SK-MEL-5 (cell line): ENCODE data around the gene DNMT1. TPM values are rescaled to one million over a fixed set of nuclear protein-coding genes. Genes with fewer than 3 reads are reported as not detected.
A peak's percentile ranks its signal among the peaks of the same experiment; 100 is the strongest.

Experiments used
- DNase-seq: peaks from one replicate; pipeline ENCODE4 v3.0.0-alpha.2; 2016; ENCODE audit warnings: low read depth, low spot score
- in situ Hi-C: cut with HindIII; loops from 2 replicates; pipeline ENCODE4 v1.10.0; 2016; ENCODE audit warnings: low sequenced_read_pairs, high pct_unique_total_duplicates, low pct_unique_long_range_greater_than_20kb
- total RNA-seq: library from RNA; depleted of rRNA; stranded (reverse); fragments of >200 nt; shearing (Covaris generic); gene quantifications from 2 replicates; pipeline ENCODE4 v1.2.3, GENCODE V29; 2014

DNMT1 gene
- total RNA-seq, 1 experiment from 2014 or later = 34.1 TPM

GRCh38 chr19:10111405-10111811 lies 83.3 kb downstream of the DNMT1 start, which contains the start of gene P2RY11:
Gene P2RY11 (plus strand): TSS chr19:10111693. CDS start chr19:10111722, 29 bp downstream.
- in situ Hi-C loops = no loop called here

GRCh38 chr19:10110972-10111317 lies 83.8 kb downstream of the DNMT1 start:
- in situ Hi-C loops = no loop called here
- no peak for DNase-seq

More at GRCh38 chr19:10111405-10111811, 83.3 kb downstream of the DNMT1 start, which contains the start of gene P2RY11:
- DNase-seq = no peak

- no peak for DNase-seq
- in situ Hi-C loops = no loop called here
Observed at GRCh38 chr19:10110076-10110971, 84.4 kb downstream of the DNMT1 start.

- in situ Hi-C loops = no loop called here
- no peak for DNase-seq
Observed at GRCh38 chr19:10109528-10109927, 85.2 kb downstream of the DNMT1 start.

GRCh38 chr19:10107817-10108367 lies 86.9 kb downstream of the DNMT1 start:
- DNase-seq = no peak
- in situ Hi-C loops = no loop called here

GRCh38 chr19:10107254-10107653 lies 87.5 kb downstream of the DNMT1 start:
- in situ Hi-C loops = no loop called here
- DNase-seq = no peak

GRCh38 chr19:10106100-10106936 lies 88.4 kb downstream of the DNMT1 start, which contains the start of gene PPAN:
Gene PPAN (plus strand): TSS chr19:10106362. CDS start chr19:10106395, 33 bp downstream.
- in situ Hi-C loops = no loop called here
- peak; percentile 97 for DNase-seq

GRCh38 chr19:10105509-10106099 lies 89.1 kb downstream of the DNMT1 start:
- in situ Hi-C loops = no loop called here
- DNase-seq = no peak

- in situ Hi-C loops = no loop called here
- DNase-seq = no peak
Observed at GRCh38 chr19:10104665-10105508, 89.9 kb downstream of the DNMT1 start.

GRCh38 chr19:10104130-10104513 lies 90.6 kb downstream of the DNMT1 start:
- in situ Hi-C loops = no loop called here
- no peak for DNase-seq

GRCh38 chr19:10102787-10103236 lies 91.9 kb downstream of the DNMT1 start:
- in situ Hi-C loops = no loop called here
- DNase-seq = no peak

- DNase-seq = no peak
- in situ Hi-C loops = no loop called here
Observed at GRCh38 chr19:10100163-10100785, 94.5 kb downstream of the DNMT1 start.

GRCh38 chr19:10096615-10096963 lies 98.2 kb downstream of the DNMT1 start:
- in situ Hi-C loops = no loop called here
- no peak for DNase-seq

- DNase-seq = peak; percentile 85
- in situ Hi-C loops = no loop called here
Observed at GRCh38 chr19:10095948-10096614, 98.7 kb downstream of the DNMT1 start.

GRCh38 chr19:10095622-10095947 lies 99.2 kb downstream of the DNMT1 start:
- no peak for DNase-seq
- in situ Hi-C loops = no loop called here
